Activated gamma-delta T cell (primary cell): ENCODE results near the gene FADD.
A peak's percentile ranks its signal among the peaks of the same experiment; 100 is the strongest.

ENCODE experiments used
- DNase-seq: peaks from one replicate; lab custom pipeline; 2025; lab: John Stamatoyannopoulos, UW
- total RNA-seq, 2 donors: gene quantifications; one replicate each; lab custom pipeline; 2026; lab: John Stamatoyannopoulos, UW

FADD gene
- 36.9 to 43.4 reads per million in 2 donors for total RNA-seq

- peak; percentile 79 for DNase-seq
Measured at GRCh38 chr11:70202920-70203750, at the start of gene FADD. TSS of gene FADD (plus strand) at chr11:70203296. CDS start at chr11:70203460, 164 bp downstream.

- DNase-seq: no peak
Measured at GRCh38 chr11:70155386-70155785, 47.7 kb upstream of the FADD start.

GRCh38 chr11:70156291-70157037 is 46.6 kb upstream of the FADD start:
- DNase-seq: no peak

GRCh38 chr11:70158201-70158600 is 44.9 kb upstream of the FADD start:
- no peak for DNase-seq

GRCh38 chr11:70158757-70159389 is 44.2 kb upstream of the FADD start:
- DNase-seq: no peak

GRCh38 chr11:70159627-70160570 is 43.2 kb upstream of the FADD start:
- DNase-seq: no peak

GRCh38 chr11:70161043-70161625 is 42.0 kb upstream of the FADD start:
- DNase-seq: no peak

- DNase-seq: no peak
Measured at GRCh38 chr11:70164705-70165104, 38.4 kb upstream of the FADD start.

- DNase-seq: no peak
Measured at GRCh38 chr11:70167120-70167519, 36.0 kb upstream of the FADD start.

GRCh38 chr11:70167723-70168404 is 35.2 kb upstream of the FADD start:
- no peak for DNase-seq

- DNase-seq: no peak
Measured at GRCh38 chr11:70168405-70168754, 34.7 kb upstream of the FADD start.

GRCh38 chr11:70169127-70169526 is 34.0 kb upstream of the FADD start:
- no peak for DNase-seq

- no peak for DNase-seq
Measured at GRCh38 chr11:70169632-70170031, 33.5 kb upstream of the FADD start.

- no peak for DNase-seq
Measured at GRCh38 chr11:70170596-70171210, 32.4 kb upstream of the FADD start.

- no peak for DNase-seq
Measured at GRCh38 chr11:70173018-70173417, 30.1 kb upstream of the FADD start.

- no peak for DNase-seq
Measured at GRCh38 chr11:70174547-70175235, 28.4 kb upstream of the FADD start.

- no peak for DNase-seq
Measured at GRCh38 chr11:70175236-70175698, 27.8 kb upstream of the FADD start.

- DNase-seq: no peak
Measured at GRCh38 chr11:70176940-70177689, 26.0 kb upstream of the FADD start.

- no peak for DNase-seq
Measured at GRCh38 chr11:70180906-70181305, 22.2 kb upstream of the FADD start.
